Ishikawa (cell line): ENCODE results near the gene ZCCHC18.

Source experiments
- CEBPB ChIP-seq: IDR thresholded peaks from 2 replicates; pipeline ENCODE4 v1.6.1; 2012
- CREB1 ChIP-seq: IDR thresholded peaks from 2 replicates; pipeline ENCODE4 v1.6.1; 2012; ENCODE audit warnings: low read depth
- EGR1 ChIP-seq: IDR thresholded peaks from 2 replicates; pipeline ENCODE4 v1.6.1; 2012
- EP300 ChIP-seq: IDR thresholded peaks from 2 replicates; pipeline ENCODE4 v1.6.1; 2012; ENCODE audit warnings: borderline replicate concordance
- FOXM1 ChIP-seq: IDR thresholded peaks from 2 replicates; pipeline ENCODE4 v1.6.1; 2012; ENCODE audit warnings: low read depth, borderline replicate concordance
- MAX ChIP-seq: IDR thresholded peaks from 2 replicates; pipeline ENCODE4 v1.6.1; 2012
- NFIC ChIP-seq: IDR thresholded peaks from 2 replicates; pipeline ENCODE4 v1.6.1; 2012
- RAD21 ChIP-seq: IDR thresholded peaks from 2 replicates; pipeline ENCODE4 v1.6.1; 2012; ENCODE audit warnings: low read depth
- REST ChIP-seq: IDR thresholded peaks from 2 replicates; pipeline ENCODE4 v1.6.1; 2012; ENCODE audit warnings: low read depth, mild to moderate bottlenecking
- TAF1 ChIP-seq: IDR thresholded peaks from 2 replicates; pipeline ENCODE4 v1.6.1; 2012; ENCODE audit warnings: low read depth, mild to moderate bottlenecking
- TCF12 ChIP-seq: IDR thresholded peaks from 2 replicates; pipeline ENCODE4 v1.6.1; 2012; ENCODE audit warnings: low read depth
- TEAD4 ChIP-seq: IDR thresholded peaks from 2 replicates; pipeline ENCODE4 v1.6.1; 2012
- YY1 ChIP-seq: IDR thresholded peaks from 2 replicates; pipeline ENCODE4 v1.6.1; 2012; ENCODE audit warnings: low read depth
- ZBTB7A ChIP-seq: IDR thresholded peaks from 2 replicates; pipeline ENCODE4 v1.6.1; 2012; ENCODE audit warnings: low read depth
- TF ChIP-seq, protein P1 (sequence below): IDR thresholded peaks from 2 replicates; pipeline ENCODE4 v1.6.1; 2012

Gene ZCCHC18

DNA sequence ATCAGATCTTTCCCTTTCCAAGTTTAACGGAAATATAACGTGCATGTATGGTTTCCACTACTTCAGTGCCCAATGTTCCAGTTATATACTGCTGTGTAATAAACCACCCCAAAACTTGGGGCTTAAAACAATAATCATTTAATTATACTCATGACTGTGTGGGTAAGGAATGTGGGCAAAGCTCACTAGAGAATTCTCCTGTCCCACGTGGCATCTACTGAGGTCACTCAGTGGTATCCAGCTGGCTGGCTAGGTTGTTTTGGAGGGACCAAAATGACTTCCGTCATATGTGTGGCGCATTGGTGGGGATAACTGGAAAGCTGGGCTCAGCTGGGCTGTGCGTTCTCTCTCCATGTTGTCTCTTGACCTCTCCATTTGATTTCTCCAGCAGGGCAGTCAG lies 18.5 kb downstream of the ZCCHC18 start:
- TF ChIP-seq CEBPB (no peak), TEAD4 (no peak), NFIC (no peak), EGR1 (no peak), EP300 (no peak), YY1 (no peak), FOXM1 (no peak), TAF1 (no peak), TCF12 (no peak), MAX (no peak), ZBTB7A (no peak), CREB1 (no peak), RAD21 (no peak), REST (no peak)
- TF ChIP-seq, protein P1, sequence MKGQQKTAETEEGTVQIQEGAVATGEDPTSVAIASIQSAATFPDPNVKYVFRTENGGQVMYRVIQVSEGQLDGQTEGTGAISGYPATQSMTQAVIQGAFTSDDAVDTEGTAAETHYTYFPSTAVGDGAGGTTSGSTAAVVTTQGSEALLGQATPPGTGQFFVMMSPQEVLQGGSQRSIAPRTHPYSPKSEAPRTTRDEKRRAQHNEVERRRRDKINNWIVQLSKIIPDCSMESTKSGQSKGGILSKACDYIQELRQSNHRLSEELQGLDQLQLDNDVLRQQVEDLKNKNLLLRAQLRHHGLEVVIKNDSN, result no peak

DNA sequence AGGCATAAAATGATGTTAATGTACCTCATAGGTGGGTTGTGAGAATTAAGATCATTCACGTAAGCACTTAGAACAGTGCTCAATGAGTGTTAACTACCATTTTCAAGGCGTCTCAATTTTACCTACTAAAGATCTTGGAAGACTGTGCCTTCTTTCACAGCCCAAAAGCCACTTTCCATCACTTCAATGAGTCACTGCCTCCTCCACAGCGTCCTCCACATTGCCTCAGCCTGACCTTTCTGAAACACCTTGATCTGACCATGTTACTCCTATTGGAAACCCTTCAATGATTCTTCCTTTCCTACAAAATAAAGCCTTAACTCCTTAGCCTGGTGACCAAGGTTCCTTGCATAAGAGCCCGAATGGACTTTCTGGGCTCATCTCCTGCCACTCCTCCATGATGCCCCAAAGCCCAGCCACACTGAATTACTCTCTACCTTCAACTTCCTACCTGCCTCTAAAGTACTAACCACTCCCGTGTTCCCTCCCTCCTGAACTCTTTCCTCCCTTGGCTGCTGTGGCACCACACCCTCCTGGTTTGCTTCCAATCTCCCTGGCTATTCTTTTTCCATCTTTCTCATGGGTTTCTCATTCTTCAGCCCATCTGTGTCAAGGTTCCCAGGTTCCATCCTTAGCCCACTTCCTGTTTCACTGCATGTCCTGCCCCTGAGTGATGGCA lies 22.4 kb downstream of the ZCCHC18 start:
- TF ChIP-seq TCF12 (no peak), EGR1 (no peak), CEBPB (no peak), REST (no peak), YY1 (no peak), CREB1 (no peak), RAD21 (no peak), NFIC (no peak), TAF1 (no peak), ZBTB7A (no peak), MAX (no peak), FOXM1 (no peak), TEAD4 (no peak)
- TF ChIP-seq, protein P1, result no peak

DNA sequence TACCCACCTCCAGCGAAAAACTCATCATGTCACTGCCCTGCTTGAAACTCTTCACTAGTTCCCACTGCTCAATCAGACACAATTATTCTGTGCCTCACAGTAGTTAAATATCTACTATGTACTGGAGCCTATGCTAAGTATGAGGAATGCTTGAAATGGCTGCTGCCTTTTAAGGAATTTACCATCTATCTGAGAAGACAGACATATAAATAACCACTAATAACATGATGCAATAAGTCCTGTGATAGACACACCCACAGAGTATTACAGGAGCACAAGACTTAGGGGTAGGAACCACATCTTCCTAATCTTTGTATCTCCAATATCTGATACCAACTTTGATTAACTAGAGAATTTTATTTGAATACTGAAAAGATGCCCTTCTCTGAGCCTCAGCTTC lies 23.4 kb downstream of the ZCCHC18 start:
- no peak for TF ChIP-seq FOXM1
- TF ChIP-seq MAX, result no peak
- TF ChIP-seq CEBPB, result no peak
- TF ChIP-seq TAF1, result no peak
- no peak for TF ChIP-seq REST
- no peak for TF ChIP-seq CREB1
- TF ChIP-seq, protein P1, result no peak
- TF ChIP-seq RAD21, result no peak
- TF ChIP-seq NFIC, result no peak
- no peak for TF ChIP-seq TCF12
- TF ChIP-seq TEAD4, result no peak
- no peak for TF ChIP-seq EP300
